Measurements from ENCODE around the gene TGIF2. TPM values are rescaled to one million over a fixed set of nuclear protein-coding genes. Genes with fewer than 3 reads are reported as not detected.

TGIF2 gene
- total and polyA plus RNA-seq, 2 of the 4 experiments (the other 2 are of a cell fraction) = 9.7 to 12.7 TPM

GRCh38 chr20:36604952-36605398, 31.6 kb downstream of the TGIF2 start:
- H2BK5ac ChIP-seq (ENCODE audit: low read depth, low read length, poor library complexity, severe bottlenecking) = peak overlapping the region; percentile 42
- peak overlapping the region; percentile 73 for H3K9ac ChIP-seq (ENCODE audit: low read depth, low read length)
- H3K27ac ChIP-seq (ENCODE audit: insufficient read depth, low read length) = peak overlapping the region; percentile 68
- no peaks in the 10 kb centered on the region for H3K9me3 ChIP-seq (ENCODE audit: control insufficient read depth, insufficient read depth, low read length)
- no peaks in the 10 kb centered on the region for H3K27me3 ChIP-seq (ENCODE audit: control insufficient read depth, insufficient read depth, low read length)
- TF ChIP-seq CEBPB (IDR thresholded peaks at IDR 0.05; ENCODE audit: low read depth, low read length) (no peak), RFX5 (IDR thresholded peaks at IDR 0.05; ENCODE audit: low read depth, low read length) (no peak), SMC3 (IDR thresholded peaks at IDR 0.05; ENCODE audit: low read depth, low read length) (no peak), CHD1 (IDR thresholded peaks at IDR 0.05; ENCODE audit: low read depth, low read length) (no peak), MXI1 (IDR thresholded peaks at IDR 0.05; ENCODE audit: borderline replicate concordance, low read depth, low read length) (no peak), POLR2A (IDR thresholded peaks at IDR 0.05; ENCODE audit: low read depth, low read length) (no peak)
- peak overlapping the region; percentile 21 for H2AK9ac ChIP-seq (replicated peaks; ENCODE audit: low read depth, low read length, poor library complexity)
- H3K14ac ChIP-seq (replicated peaks; ENCODE audit: low read depth, low read length) = peak overlapping the region; percentile 80
- no peak overlapping the region for H3K18ac ChIP-seq (ENCODE audit: low read depth, low read length)
- ChIA-PET POLR2A (ENCODE audit: unreplicated experiment) (no interaction called here), CTCF (interaction anchor here (0.6 to 1.4 kb wide), 5 partner anchors 44 to 150 kb away, joined by 3 to 6 read pairs (median 3); no protein-coding TSS in a partner anchor)
- no peak for DNase-seq
- peak overlapping the region; percentile 83 for H3K4ac ChIP-seq (ENCODE audit: low read depth, low read length)
- dilution Hi-C loops (cut with HindIII; ENCODE audit: low sequenced_read_pairs, unreplicated experiment) = no loop called here
- H2BK120ac ChIP-seq (ENCODE audit: low read depth, low read length) = peak overlapping the region; percentile 53; the same call in 1 of the 2 replicates
- no peak overlapping the region for H2BK20ac ChIP-seq (ENCODE audit: low read depth, low read length)
- peak overlapping the region; percentile 78 for H3K4me2 ChIP-seq (ENCODE audit: low read depth, low read length)
- peak overlapping the region; percentile 68; the same call in 1 of the 2 replicates for H3K23ac ChIP-seq (ENCODE audit: low read depth, low read length)
- intact Hi-C loops (cut with micrococcal nuclease) = loop anchor here (1.0 to 2.0 kb wide), 2 partner anchors 30 to 49 kb away; no protein-coding TSS in a partner anchor
- in situ Hi-C loops (cut with MboI; ENCODE audit: low sequenced_read_pairs) = no loop called here
- peak overlapping the region; percentile 77 for H4K91ac ChIP-seq (ENCODE audit: insufficient read depth, low read depth, low read length)
- peak overlapping the region; percentile 94 for H4K5ac ChIP-seq (ENCODE audit: low read depth, low read length)
- H3K36me3 ChIP-seq (ENCODE audit: control insufficient read depth, insufficient read depth, low read length) = peaks cover 15% of the 10 kb centered on the region
- H3K56ac ChIP-seq (ENCODE audit: extremely low read depth, insufficient read depth, low read length) = no peak overlapping the region
- no TSS peak for BruUV-seq (replicated peaks)
- peaks cover 8% of the 10 kb centered on the region; the same call in 1 of the 2 replicates for H3K9me1 ChIP-seq (ENCODE audit: insufficient read depth, low read length)
- H2AFZ ChIP-seq (replicated peaks; ENCODE audit: low read length, poor library complexity) = peak overlapping the region; percentile 92
- peak overlapping the region; percentile 20; the same call in 1 of the 3 replicates for H2BK15ac ChIP-seq (ENCODE audit: low read depth, low read length)
- peaks cover 9 to 27% of the 10 kb centered on the region in 2 experiments; a peak in 3 of 4 replicates for H3K79me1 ChIP-seq (ENCODE audit: low read depth in 1 of 2, low read length in 2 of 2)
- peak overlapping the region; percentile 27 for H3K4me3 ChIP-seq (ENCODE audit: insufficient read depth, low read depth, low read length)
- peaks cover 11% of the 10 kb centered on the region; the same call in 1 of the 2 replicates for H4K20me1 ChIP-seq (ENCODE audit: insufficient read depth, low read length)
- 40% methylated on average over 2 of the region's 15 CpGs; no CpG with 5 or more reads in 1 of the 2 experiments for WGBS, 2 experiments (ENCODE audit: extremely low coverage in 2 of 2, insufficient read length in 1 of 2)
- peak overlapping the region; percentile 56 for H2AK5ac ChIP-seq (ENCODE audit: low read depth, low read length)
- peaks cover 4% of the 10 kb centered on the region; the same call in 1 of the 2 replicates for H3K4me1 ChIP-seq (ENCODE audit: control insufficient read depth, insufficient read depth, low read length)
- peak overlapping the region; percentile 91 to 98 for H4K8ac ChIP-seq (ENCODE audit: low read depth in 2 of 2, low read length in 2 of 2)
- no peak for ATAC-seq (ENCODE audit: low read depth)

Data from IMR-90 (cell line).